K562 (cell line): Measurements from ENCODE around the gene NPFF. TPM values are rescaled to one million over a fixed set of nuclear protein-coding genes. Genes with fewer than 3 reads are reported as not detected.

Source experiments
- CC2D1A ChIP-seq: fragments of 450-650 bp; IDR thresholded peaks from 2 replicates; pipeline ENCODE4 v1.6.1; 2017; ENCODE audit warnings: mild to moderate bottlenecking
- CHD2 ChIP-seq: IDR thresholded peaks from 2 replicates; pipeline ENCODE4 v1.6.1; 2011; ENCODE audit warnings: low read depth, low read length
- ELF1 ChIP-seq: fragments of 200-800 bp; sonication (Bioruptor generic); IDR thresholded peaks from 2 replicates; pipeline ENCODE4 v1.6.1; 2016; ENCODE audit warnings: missing genetic modification characterization, missing compliant biosample characterization
- ERF ChIP-seq: fragments of 450-650 bp; formaldehyde crosslinking; IDR thresholded peaks from 2 replicates; pipeline ENCODE4 v1.4.0; 2020; ENCODE audit warnings: mild to moderate bottlenecking, mixed read lengths
- HDAC8 ChIP-seq: fragments of 450-650 bp; IDR thresholded peaks from 2 replicates; pipeline ENCODE4 v1.6.1; 2016; ENCODE audit warnings: mild to moderate bottlenecking, missing genetic modification characterization, moderate library complexity, missing compliant biosample characterization
- KAT8 ChIP-seq: fragments of 450-650 bp; IDR thresholded peaks from 2 replicates; pipeline ENCODE4 v1.6.1; 2016; ENCODE audit warnings: low read depth, mild to moderate bottlenecking
- NONO ChIP-seq, 2 experiments: fragments of 200-400 bp in 1 of 2; fragments of 450-650 bp in 1 of 2; formaldehyde crosslinking in 1 of 2; IDR thresholded peaks; 2 replicates each; pipeline ENCODE4 v1.6.1; 2017; ENCODE audit warnings: low read depth in 2 of 2, mild to moderate bottlenecking in 2 of 2, moderate library complexity in 2 of 2, low read length in 1 of 2
- RBM22 ChIP-seq: fragments of 200-400 bp; formaldehyde crosslinking; IDR thresholded peaks from 2 replicates; pipeline ENCODE4 v1.6.1; 2018; ENCODE audit warnings: low read length, low read depth; ENCODE audit not compliant: poor library complexity, severe bottlenecking
- SAP30 ChIP-seq: fragments of 200-600 bp; sonication (generic); IDR thresholded peaks from 2 replicates; pipeline ENCODE4 v1.6.1; 2012; ENCODE audit warnings: borderline replicate concordance, low read depth, mild to moderate bottlenecking, moderate library complexity, low read length, control low read depth, inconsistent platforms; ENCODE audit not compliant: insufficient read depth, poor library complexity, severe bottlenecking
- ZEB2 ChIP-seq: fragments of 450-650 bp; IDR thresholded peaks from 2 replicates; pipeline ENCODE4 v1.6.1; 2016
- ZNF23 ChIP-seq: fragments of 250-450 bp; sonication (Bioruptor Pico); IDR thresholded peaks from 2 replicates; pipeline ENCODE4 v1.4.0; 2020; ENCODE audit warnings: mild to moderate bottlenecking
- ZNF668 ChIP-seq: fragments of 250-450 bp; sonication (Bioruptor Pico); IDR thresholded peaks from 2 replicates; pipeline ENCODE4 v1.8.0; 2022; ENCODE audit warnings: mild to moderate bottlenecking, inconsistent platforms
- ZZZ3 ChIP-seq: fragments of 450-650 bp; IDR thresholded peaks from 2 replicates; pipeline ENCODE4 v1.6.1; 2016; ENCODE audit warnings: antibody characterized with exemption, mild to moderate bottlenecking, moderate library complexity
- polyA plus RNA-seq, 8 experiments: library from polyadenylated mRNA; depleted of rRNA in 4 of 8; stranded (reverse) in 5 of 8; unstranded in 3 of 8; fragments of >200 nt; fragmentation: Nextera tagmentation in 2 of 8; fragmentation: Illumina TruSeq in 1 of 8; extraction: Ambion mirVana in 2 of 8; extraction: Trizol in 1 of 8; gene quantifications; 2 replicates each; pipeline versions ENCODE4 v1.2.1 to v1.2.3, GENCODE V29; 2011 to 2014; ENCODE audit warnings: inconsistent platforms in 1 of 8, missing spikeins in 1 of 8
- total RNA-seq, 7 experiments: library from RNA; depleted of rRNA in 6 of 7; stranded (reverse); fragments of >200 nt in 6 of 7; fragmentation: Illumina TruSeq in 2 of 7; extraction: Trizol in 2 of 7; gene quantifications; 2 replicates each; pipeline versions ENCODE4 v1.2.1 to v1.2.3, GENCODE V29; 2011 to 2021; ENCODE audit warnings: low replicate concordance in 1 of 7
- TF ChIP-seq, protein P1 (sequence below): fragments of 450-650 bp; conservative IDR thresholded peaks from 2 replicates; pipeline ENCODE4 v1.6.1; 2016; ENCODE audit warnings: missing genetic modification characterization, low read depth, mild to moderate bottlenecking, missing compliant biosample characterization, moderate library complexity
- TF ChIP-seq, protein P2 (sequence below): fragments of 250-450 bp; sonication (Bioruptor Pico); IDR thresholded peaks from 2 replicates; pipeline ENCODE4 v1.4.0; 2020; ENCODE audit warnings: mild to moderate bottlenecking

Gene NPFF
- total and polyA plus RNA-seq, 9 of the 15 experiments (the other 6 are each of a cell fraction or from before 2014, with no cell fraction given): 0.15 to 1.2 (median 0.55) TPM; not detected in 6

DNA sequence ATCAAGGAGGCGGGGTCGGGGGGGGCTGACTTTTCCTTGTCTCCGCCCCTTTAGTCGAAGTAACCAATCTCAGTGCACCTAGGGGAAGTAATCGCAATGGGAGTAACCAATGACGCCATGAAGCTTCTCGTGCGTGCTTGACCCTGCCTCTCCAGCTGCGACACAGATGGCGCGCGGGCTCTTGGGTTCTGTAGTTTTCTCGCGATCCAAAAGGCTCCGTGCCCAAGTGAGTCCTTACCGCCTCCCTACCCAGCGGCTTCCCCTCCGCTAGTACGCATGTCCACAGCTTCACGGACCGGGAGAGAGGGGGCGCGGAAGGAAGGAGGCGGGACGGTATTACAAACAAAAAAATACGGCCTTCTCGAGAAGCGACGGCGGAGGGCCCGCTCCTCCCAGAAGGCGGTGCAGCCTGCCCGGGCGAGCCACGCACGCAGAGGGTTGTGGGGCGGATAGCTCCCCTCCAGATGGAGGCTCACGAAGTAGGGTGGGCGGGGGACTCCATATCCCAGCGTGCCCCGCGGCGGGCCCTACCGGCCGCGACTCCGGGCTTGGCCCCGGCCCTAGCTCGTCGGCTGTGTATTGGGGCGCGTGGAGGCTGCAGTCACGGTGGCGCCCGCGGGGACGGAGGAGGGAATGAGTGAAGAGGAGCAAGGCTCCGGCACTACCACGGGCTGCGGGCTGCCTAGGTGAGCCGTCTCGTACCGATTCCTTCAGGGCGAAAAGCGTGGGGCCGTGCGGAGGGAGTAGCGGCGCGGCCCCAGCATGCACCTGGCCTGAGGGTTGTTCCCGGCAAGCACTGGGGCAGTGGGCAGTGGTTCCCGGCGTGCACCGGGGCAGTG is 6.3 kb downstream of the NPFF start, which contains the start of gene TARBP2 (continued):
- TF ChIP-seq ZNF23 (peak; percentile 50; the same call in 1 of the 2 replicates), CC2D1A (0 out of 2 replicates have a peak, but pooled peaks have one; percentile 55), RBM22 (peak; percentile 69), HDAC8 (peak; percentile 93), SAP30 (peak; percentile 40), ERF (CRISPR knock-in tag) (peak; percentile 88), ZEB2 (no peak), CHD2 (no peak), ZZZ3 (peak; percentile 81), KAT8 (no peak), ELF1 (tag) (peak; percentile 45; the same call in 1 of the 2 replicates), NONO (IDR thresholded peaks at IDR 0.05; ENCODE audit: low read depth in 2 of 2, low read length in 1 of 2) (0 out of 4 replicates have a peak, but pooled peaks of 1 of the 2 experiments have one; percentile 29), ZNF668 (CRISPR knock-in tag) (peak; percentile 79; the same call in 1 of the 2 replicates)
- TF ChIP-seq, protein P1, sequence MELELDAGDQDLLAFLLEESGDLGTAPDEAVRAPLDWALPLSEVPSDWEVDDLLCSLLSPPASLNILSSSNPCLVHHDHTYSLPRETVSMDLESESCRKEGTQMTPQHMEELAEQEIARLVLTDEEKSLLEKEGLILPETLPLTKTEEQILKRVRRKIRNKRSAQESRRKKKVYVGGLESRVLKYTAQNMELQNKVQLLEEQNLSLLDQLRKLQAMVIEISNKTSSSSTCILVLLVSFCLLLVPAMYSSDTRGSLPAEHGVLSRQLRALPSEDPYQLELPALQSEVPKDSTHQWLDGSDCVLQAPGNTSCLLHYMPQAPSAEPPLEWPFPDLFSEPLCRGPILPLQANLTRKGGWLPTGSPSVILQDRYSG (tag): peak; percentile 90
- TF ChIP-seq, protein P2, sequence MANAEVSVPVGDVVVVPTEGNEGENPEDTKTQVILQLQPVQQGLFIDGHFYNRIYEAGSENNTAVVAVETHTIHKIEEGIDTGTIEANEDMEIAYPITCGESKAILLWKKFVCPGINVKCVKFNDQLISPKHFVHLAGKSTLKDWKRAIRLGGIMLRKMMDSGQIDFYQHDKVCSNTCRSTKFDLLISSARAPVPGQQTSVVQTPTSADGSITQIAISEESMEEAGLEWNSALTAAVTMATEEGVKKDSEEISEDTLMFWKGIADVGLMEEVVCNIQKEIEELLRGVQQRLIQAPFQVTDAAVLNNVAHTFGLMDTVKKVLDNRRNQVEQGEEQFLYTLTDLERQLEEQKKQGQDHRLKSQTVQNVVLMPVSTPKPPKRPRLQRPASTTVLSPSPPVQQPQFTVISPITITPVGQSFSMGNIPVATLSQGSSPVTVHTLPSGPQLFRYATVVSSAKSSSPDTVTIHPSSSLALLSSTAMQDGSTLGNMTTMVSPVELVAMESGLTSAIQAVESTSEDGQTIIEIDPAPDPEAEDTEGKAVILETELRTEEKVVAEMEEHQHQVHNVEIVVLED (CRISPR knock-in tag): 0 out of 2 replicates have a peak, but pooled peaks have one; percentile 55
